Thyroid gland (tissue), 4 donors: ENCODE results near the gene DALRD3. TPM values are rescaled to one million over a fixed set of nuclear protein-coding genes. Genes with fewer than 3 reads are reported as not detected.
A peak's percentile ranks its signal among the peaks of the same experiment; 100 is the strongest.

Experiments
- DNase-seq, 2 donors: peaks; one replicate each; pipeline ENCODE4 v3.0.0-alpha.2; 2019
- H3K27ac ChIP-seq, 3 donors: fragments of 200-600 bp; sonication (generic); 1 replicate in 2 of 3; 2 replicates in 1 of 3; pipeline ENCODE4 v1.5.1; 2016 to 2019; ENCODE audit warnings: mild to moderate bottlenecking in 1 of 3, moderate library complexity in 1 of 3
- H3K27me3 ChIP-seq: fragments of 200-600 bp; sonication (generic); one replicate; pipeline ENCODE4 v1.5.1; 2019
- H3K36me3 ChIP-seq, 2 donors: fragments of 200-600 bp; sonication (generic); one replicate each; pipeline ENCODE4 v1.5.1; 2016 to 2019
- H3K4me1 ChIP-seq, 2 donors: fragments of 200-600 bp; sonication (generic); one replicate each; pipeline ENCODE4 v1.5.1; 2017 to 2019
- H3K4me3 ChIP-seq, 3 donors: fragments of 200-600 bp; sonication (generic); replicated peaks in 1 of 3; 1 replicate in 2 of 3; 2 replicates in 1 of 3; pipeline ENCODE4 v1.5.1; 2016; ENCODE audit warnings: mild to moderate bottlenecking in 1 of 3
- H3K9me3 ChIP-seq: fragments of 200-600 bp; sonication (generic); one replicate; pipeline ENCODE4 v1.5.1; 2017
- CTCF ChIP-seq, 6 experiments: fragments of 200-600 bp in 3 of 6; fragments of 450-650 bp in 3 of 6; sonication (generic) in 3 of 6; IDR thresholded peaks; one replicate each; pipeline ENCODE4 v1.5.1; 2016 to 2019; ENCODE audit warnings: antibody characterized with exemption in 6 of 6, mild to moderate bottlenecking in 2 of 6, inconsistent platforms in 1 of 6, moderate library complexity in 1 of 6
- POLR2A ChIP-seq, 2 donors: fragments of 450-650 bp; IDR thresholded peaks; one replicate each; pipeline ENCODE4 v1.6.1; 2017; ENCODE audit warnings: antibody characterized with exemption in 2 of 2, mild to moderate bottlenecking in 2 of 2, moderate library complexity in 1 of 2
- WGBS, 2 donors: methylation state at CpG; one replicate each; pipeline ENCODE4 v1.1.5; 2017; 5-methylcytosine and 5-hydroxymethylcytosine counted together
- intact Hi-C: fragments of 100-400 bp; cut with DNase I; formaldehyde crosslinking; loops from one replicate; pipeline ENCODE4 v1.15.1; 2023
- total RNA-seq, 4 donors: library from RNA; depleted of rRNA; stranded (reverse); fragments of >200 nt; gene quantifications; one replicate each; pipeline ENCODE4 v1.2.3, GENCODE V29; 2016

The DALRD3 gene, protein sequence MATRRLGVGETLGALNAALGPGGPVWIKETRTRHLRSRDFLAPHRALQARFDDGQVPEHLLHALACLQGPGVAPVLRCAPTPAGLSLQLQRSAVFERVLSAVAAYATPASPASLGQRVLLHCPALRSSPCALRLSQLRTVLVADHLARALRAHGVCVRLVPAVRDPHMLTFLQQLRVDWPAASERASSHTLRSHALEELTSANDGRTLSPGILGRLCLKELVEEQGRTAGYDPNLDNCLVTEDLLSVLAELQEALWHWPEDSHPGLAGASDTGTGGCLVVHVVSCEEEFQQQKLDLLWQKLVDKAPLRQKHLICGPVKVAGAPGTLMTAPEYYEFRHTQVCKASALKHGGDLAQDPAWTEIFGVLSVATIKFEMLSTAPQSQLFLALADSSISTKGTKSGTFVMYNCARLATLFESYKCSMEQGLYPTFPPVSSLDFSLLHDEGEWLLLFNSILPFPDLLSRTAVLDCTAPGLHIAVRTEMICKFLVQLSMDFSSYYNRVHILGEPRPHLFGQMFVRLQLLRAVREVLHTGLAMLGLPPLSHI
- total RNA-seq = 10 to 100 TPM; 43.1 to 91.4 (median 60.0) TPM

- 0% methylated on average over 11 of the region's 85 CpGs; no CpG with 5 or more reads in 1 of the 2 donors for WGBS, 2 donors
- peak; percentile 68 to 69 for DNase-seq
- Histone ChIP-seq H3K27me3 (no peaks in the 10 kb centered on the region), H3K4me3 (peak within 1 kb of the TSS; percentile 62 to 82 (median 66)), H3K4me1 (peaks cover 31 to 35% of the 10 kb centered on the region in 2 donors), H3K36me3 (peaks cover 23 to 25% of the 10 kb centered on the region in 2 donors), H3K9me3 (no peaks in the 10 kb centered on the region), H3K27ac (peak within 1 kb of the TSS; percentile 11 to 71 (median 50))
- TF ChIP-seq CTCF (IDR thresholded peaks at IDR 0.05) (peak in 1 of 6 experiments; percentile 4), POLR2A (IDR thresholded peaks at IDR 0.05) (peak in 1 of 2 donors; percentile 71)
- intact Hi-C loops = no loop called here
Measured at GRCh38 chr3:49017971-49018706, at the start of gene DALRD3. Gene DALRD3, minus strand, starts transcription at chr3:49018580. Its CDS starts 16 bp downstream, at chr3:49018564.

DNA sequence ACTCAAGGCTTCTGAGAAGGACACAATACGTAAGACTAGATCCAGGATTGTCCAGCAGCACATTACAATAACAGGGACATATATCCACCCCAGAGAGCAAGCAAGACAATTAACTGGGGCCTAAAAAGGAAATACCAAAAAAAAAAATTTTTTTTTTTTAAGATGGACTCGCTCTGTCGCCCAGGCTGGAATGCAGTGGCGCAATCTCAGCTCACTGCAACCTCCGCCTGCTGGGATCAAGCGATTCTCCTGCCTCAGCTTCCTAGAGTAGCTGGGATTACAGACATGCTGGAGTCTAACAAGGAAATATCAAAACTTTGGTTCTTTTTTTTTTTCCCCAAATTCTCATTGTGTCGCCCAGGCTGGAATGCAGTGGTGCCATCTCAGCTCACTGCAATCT is 39.6 kb upstream of the DALRD3 start:
- Histone ChIP-seq H3K9me3 (no peaks in the 10 kb centered on the region), H3K4me3 (no peak overlapping the region), H3K27me3 (no peaks in the 10 kb centered on the region), H3K27ac (no peak overlapping the region), H3K4me1 (no peaks in the 10 kb centered on the region), H3K36me3 (peaks cover 22 to 35% of the 10 kb centered on the region in 2 donors)
- TF ChIP-seq POLR2A (IDR thresholded peaks at IDR 0.05) (no peak), CTCF (IDR thresholded peaks at IDR 0.05) (no peak)
- intact Hi-C loops = no loop called here
- DNase-seq = no peak
- 88 to 93% methylated on average over 7 of the region's 7 CpGs for WGBS, 2 donors

DNA sequence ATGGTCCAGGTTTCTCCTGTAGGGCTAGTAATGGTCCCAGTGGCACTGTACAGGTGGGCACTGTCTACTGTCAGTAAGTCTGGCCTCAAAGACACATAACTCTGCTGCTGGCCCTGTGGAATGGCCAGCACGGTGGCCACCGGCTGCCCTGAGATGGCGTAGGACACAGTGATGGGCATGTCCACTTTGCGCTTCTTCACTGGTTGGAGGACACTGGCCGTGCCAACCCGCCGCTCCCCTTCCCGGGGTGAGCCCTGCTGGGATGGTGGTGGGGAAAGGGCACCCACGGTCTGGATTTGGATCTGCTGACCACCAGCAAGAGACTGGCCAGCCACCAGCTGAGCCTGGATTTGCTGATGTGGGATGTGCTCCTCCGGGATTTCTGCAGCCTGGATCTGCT is 38.9 kb upstream of the DALRD3 start:
- TF ChIP-seq CTCF (IDR thresholded peaks at IDR 0.05) (no peak), POLR2A (IDR thresholded peaks at IDR 0.05) (no peak)
- WGBS, 2 donors = 84 to 100% methylated on average over 2 to 8 of the region's 10 CpGs
- peaks cover 25 to 31% of the 10 kb centered on the region in 2 donors for H3K36me3 ChIP-seq
- no peaks in the 10 kb centered on the region for H3K27me3 ChIP-seq
- no peaks in the 10 kb centered on the region for H3K9me3 ChIP-seq
- no peaks in the 10 kb centered on the region for H3K4me1 ChIP-seq
- H3K4me3 ChIP-seq = no peak overlapping the region
- no peak for DNase-seq
- intact Hi-C loops = no loop called here
- H3K27ac ChIP-seq = no peak overlapping the region

DNA sequence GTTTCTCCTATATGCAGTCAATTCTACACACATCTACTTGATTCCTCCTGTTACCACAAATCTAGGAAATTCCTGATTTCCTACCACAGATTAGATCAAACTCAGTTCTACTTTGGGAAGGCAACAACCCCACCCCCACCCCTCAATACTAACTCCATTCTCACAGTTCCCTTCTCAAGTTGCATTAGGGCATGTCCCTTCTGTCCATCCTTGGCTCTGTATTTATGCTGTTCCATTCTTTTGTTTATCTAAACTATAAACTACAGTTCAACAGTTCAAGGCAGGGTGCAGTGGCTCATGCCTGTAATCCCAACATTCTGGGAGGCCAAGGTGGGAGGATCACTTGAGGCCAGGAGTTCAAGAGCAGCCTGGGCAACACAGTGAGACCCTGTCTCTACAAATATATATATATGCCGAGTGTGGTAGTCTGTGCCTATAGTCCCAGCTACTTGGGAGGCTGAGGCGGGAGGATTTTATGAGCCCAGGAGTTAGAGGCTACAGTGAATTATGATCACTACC is 36.0 kb upstream of the DALRD3 start:
- H3K36me3 ChIP-seq = peaks cover 33 to 37% of the 10 kb centered on the region in 2 donors
- intact Hi-C loops = no loop called here
- DNase-seq = no peak

More for the DNA sequence above, 36.0 kb upstream of the DALRD3 start:
- Histone ChIP-seq H3K9me3 (no peaks in the 10 kb centered on the region), H3K27me3 (no peaks in the 10 kb centered on the region), H3K27ac (no peak overlapping the region), H3K4me1 (no peaks in the 10 kb centered on the region), H3K4me3 (no peak overlapping the region)
- TF ChIP-seq POLR2A (IDR thresholded peaks at IDR 0.05) (no peak), CTCF (IDR thresholded peaks at IDR 0.05) (no peak)
- 96 to 100% methylated on average over 2 of the region's 2 CpGs for WGBS, 2 donors
